BLaER1 treated with 17β-estradiol and CSF1 and Interleukin-3, amounts not matched to agents 10 nM and 100 nM (cell line): ENCODE data around the gene ATP5PF.

ENCODE experiments used
- H3K27ac ChIP-seq, 11 experiments: shearing (Covaris generic); formaldehyde crosslinking; 2 replicates each; pipeline ENCODE4 v1.8.1; 2022
- H3K27me3 ChIP-seq, 11 experiments: shearing (Covaris generic); formaldehyde crosslinking; 2 replicates each; pipeline ENCODE4 v1.8.1; 2022
- H3K36me3 ChIP-seq, 11 experiments: shearing (Covaris generic); formaldehyde crosslinking; 2 replicates each; pipeline ENCODE4 v1.8.1; 2022
- H3K4me1 ChIP-seq, 10 experiments: shearing (Covaris generic); formaldehyde crosslinking; 2 replicates each; pipeline ENCODE4 v1.8.1; 2022
- H3K4me2 ChIP-seq, 11 experiments: shearing (Covaris generic); formaldehyde crosslinking; 2 replicates each; pipeline ENCODE4 v1.8.1; 2022
- H3K4me3 ChIP-seq, 10 experiments: shearing (Covaris generic); formaldehyde crosslinking; 2 replicates each; pipeline ENCODE4 v1.8.1; 2022
- H3K9ac ChIP-seq, 11 experiments: shearing (Covaris generic); formaldehyde crosslinking; 2 replicates each; pipeline ENCODE4 v1.8.1; 2022
- H3K9me3 ChIP-seq, 11 experiments: shearing (Covaris generic); formaldehyde crosslinking; replicated peaks in 1 of 11; 2 replicates each; pipeline ENCODE4 v1.8.1; 2022
- H4K20me1 ChIP-seq, 11 experiments: shearing (Covaris generic); formaldehyde crosslinking; 2 replicates each; pipeline ENCODE4 v1.8.1; 2022
- Cebpa-rat ChIP-seq, 11 experiments: shearing (Covaris generic); IDR thresholded peaks; 2 replicates each; pipeline ENCODE4 v1.8.1; 2022

Gene ATP5PF

DNA sequence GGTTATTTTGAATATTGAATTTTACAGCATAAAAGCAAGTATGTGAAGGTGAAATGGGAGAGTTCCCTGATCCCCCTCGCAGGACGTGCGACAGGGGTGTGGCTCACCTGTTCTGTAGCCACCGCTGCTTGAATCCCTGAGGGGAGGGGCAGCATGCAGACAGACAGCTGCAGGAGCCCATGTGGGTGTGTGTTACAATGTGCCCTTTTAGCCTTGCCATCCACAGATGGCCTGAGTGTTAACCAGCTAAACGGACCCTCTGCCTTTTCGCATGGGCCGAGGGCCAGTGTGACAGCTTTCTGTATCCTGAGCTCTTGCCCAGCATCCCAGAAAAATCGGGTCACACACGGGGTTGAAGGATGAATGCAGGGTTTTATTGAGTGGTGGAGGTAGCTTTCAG is 52.3 kb downstream of the ATP5PF start:
- Histone ChIP-seq H3K9me3 (no peaks in the 10 kb centered on the region), H3K4me1 (no peaks in the 10 kb centered on the region), H3K27me3 (no peaks in the 10 kb centered on the region), H3K9ac (no peak overlapping the region), H3K4me3 (no peak overlapping the region), H3K36me3 (no peaks in the 10 kb centered on the region), H3K27ac (no peak overlapping the region), H4K20me1 (no peaks in the 10 kb centered on the region), H3K4me2 (no peak overlapping the region)
- TF ChIP-seq Cebpa-rat (IDR thresholded peaks at IDR 0.05) = no peak

DNA sequence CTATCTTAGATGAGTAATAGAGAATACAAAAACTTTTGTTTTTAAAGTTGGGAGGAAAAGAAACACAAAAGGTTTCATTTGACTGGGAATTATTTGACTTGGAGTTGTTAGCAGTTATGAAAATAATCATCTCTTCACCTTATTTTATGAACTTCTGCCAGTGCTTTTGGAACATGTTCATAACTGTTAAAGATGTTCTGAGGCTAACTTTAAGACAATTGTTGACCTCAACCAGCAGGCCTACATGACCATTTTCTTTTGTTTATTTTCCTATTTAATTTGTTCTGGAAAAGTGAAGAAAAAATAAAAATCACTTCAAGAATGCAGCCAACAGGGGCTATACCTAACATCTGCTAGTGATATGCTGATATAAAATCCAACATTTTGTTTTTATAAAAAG is 58.3 kb downstream of the ATP5PF start:
- TF ChIP-seq Cebpa-rat (IDR thresholded peaks at IDR 0.05) = no peak
- Histone ChIP-seq H3K4me1 (no peaks in the 10 kb centered on the region), H3K4me3 (no peak overlapping the region), H3K36me3 (peaks cover 0 to 5% (median 0%) of the 10 kb centered on the region in 11 experiments; a peak in 1 of 22 replicates), H3K27me3 (no peaks in the 10 kb centered on the region), H3K27ac (no peak overlapping the region), H3K4me2 (no peak overlapping the region), H4K20me1 (no peaks in the 10 kb centered on the region), H3K9ac (no peak overlapping the region), H3K9me3 (peaks cover 11 to 24% (median 17%) of the 10 kb centered on the region in 11 experiments; a peak in 20 of 22 replicates)
